Mononuclear cell (primary cell): ENCODE measurements around the gene RASA2. TPM values are rescaled to one million over a fixed set of nuclear protein-coding genes. Genes with fewer than 3 reads are reported as not detected.

Experiments
- H3K27me3 ChIP-seq: 2 replicates; pipeline ENCODE4 v1.6.0; 2011; ENCODE audit warnings: low read length, control low read depth; ENCODE audit not compliant: insufficient read depth
- H3K4me1 ChIP-seq: 2 replicates; pipeline ENCODE4 v1.5.1; 2011; ENCODE audit warnings: mild to moderate bottlenecking, low read length, control low read depth; ENCODE audit not compliant: insufficient read depth
- H3K4me3 ChIP-seq: 2 replicates; pipeline ENCODE4 v1.5.1; 2011; ENCODE audit warnings: mild to moderate bottlenecking, low read length, moderate library complexity
- H3K9me3 ChIP-seq: 2 replicates; pipeline ENCODE4 v1.5.1; 2011; ENCODE audit warnings: low read depth, mild to moderate bottlenecking, control low read depth, low read length
- total RNA-seq: library from RNA; depleted of rRNA; stranded (reverse); fragments of >200 nt; gene quantifications from one replicate; pipeline ENCODE4 v1.2.3, GENCODE V29; 2012

Gene RASA2
- total RNA-seq, 1 donor, result 110 TPM

DNA sequence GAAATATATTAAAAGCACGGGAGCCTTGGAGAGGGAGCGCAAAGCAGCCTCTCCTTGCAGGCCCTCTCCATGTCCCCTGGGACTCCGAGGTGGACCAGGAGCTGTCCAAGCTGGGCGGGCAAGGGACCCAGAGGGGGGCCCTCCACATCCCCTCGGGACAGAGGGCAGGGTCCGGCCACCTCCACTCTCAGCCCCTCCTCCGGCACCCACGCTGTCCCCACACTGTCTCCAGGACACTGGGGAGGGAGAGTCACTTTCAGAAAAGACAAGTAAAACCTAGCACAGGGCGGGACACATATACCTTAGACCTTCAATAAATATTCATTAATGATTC is 173.8 kb downstream of the RASA2 start:
- H3K9me3 ChIP-seq, result no peaks in the 10 kb centered on the region
- H3K4me3 ChIP-seq, result no peak overlapping the region
- H3K27me3 ChIP-seq, result peaks cover 29% of the 10 kb centered on the region
- peaks cover 25% of the 10 kb centered on the region for H3K4me1 ChIP-seq

DNA sequence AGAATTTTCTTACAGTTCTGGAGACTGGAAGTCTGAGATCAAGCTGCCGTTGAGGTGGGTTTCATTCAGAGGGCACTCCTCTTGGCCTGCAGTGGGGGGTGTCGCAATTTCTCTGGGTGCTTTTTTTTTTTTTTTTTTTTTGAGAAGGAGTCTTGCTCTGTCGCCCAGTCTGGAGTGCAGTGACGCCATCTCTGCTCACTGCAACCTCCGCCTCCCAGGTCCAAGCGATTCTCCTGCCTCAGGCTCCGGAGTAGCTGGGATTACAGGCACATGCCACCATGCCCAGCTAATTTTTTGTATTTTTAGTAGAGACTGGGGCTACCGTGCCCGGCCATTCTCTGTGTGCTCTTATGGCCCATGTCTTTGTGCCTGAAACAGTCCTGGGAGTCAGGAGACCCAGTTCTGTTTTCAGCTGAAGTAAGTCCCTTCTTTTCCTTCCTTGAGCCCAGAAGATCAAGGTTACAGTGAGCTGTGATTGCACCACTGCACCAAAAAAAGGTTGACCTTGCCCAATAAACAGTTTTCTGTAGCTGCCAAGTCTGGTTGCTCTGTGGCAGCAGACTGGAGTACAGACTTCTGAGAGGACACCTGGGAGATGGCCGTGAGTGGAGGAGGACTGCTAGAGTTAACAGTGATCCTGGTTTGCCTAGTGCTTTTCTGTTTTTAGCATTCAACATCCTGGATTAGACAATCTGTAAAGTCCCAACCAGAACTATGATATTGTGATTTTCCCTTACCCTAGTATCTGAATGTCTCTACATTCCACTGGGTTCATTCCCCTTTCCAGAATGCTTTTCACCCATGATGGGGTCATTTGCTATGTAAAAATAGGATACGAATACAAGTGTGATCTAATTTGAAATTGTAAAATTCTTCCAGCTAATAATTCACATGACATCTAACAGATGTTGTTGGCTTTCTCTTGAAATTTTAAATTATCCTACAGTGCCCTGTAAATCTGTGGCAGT is 174.7 kb downstream of the RASA2 start:
- Histone ChIP-seq H3K9me3 (no peaks in the 10 kb centered on the region), H3K4me3 (no peak overlapping the region), H3K27me3 (peaks cover 29% of the 10 kb centered on the region), H3K4me1 (peaks cover 25% of the 10 kb centered on the region)

DNA sequence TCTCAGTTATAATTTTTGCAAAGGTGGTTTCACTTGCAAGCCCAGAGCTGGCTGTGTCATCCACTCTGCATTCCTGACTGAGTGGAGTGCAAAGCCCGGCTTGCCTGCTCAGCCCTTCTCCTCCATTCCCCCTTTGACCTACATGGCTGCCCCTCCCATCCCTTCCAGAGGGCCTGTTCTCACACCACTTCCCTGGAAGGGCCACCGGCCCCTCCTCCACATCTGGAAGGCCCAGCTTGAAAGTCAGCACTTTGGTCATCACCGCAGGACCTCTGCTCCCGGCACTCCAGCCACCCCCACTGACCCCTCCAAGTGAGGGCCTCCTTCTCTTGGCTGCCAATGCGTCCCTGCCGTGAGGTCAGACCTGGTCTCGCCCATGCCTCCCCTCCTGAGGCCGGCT is 177.2 kb downstream of the RASA2 start:
- H3K4me1 ChIP-seq, result peaks cover 20% of the 10 kb centered on the region
- no peak overlapping the region for H3K4me3 ChIP-seq
- peaks cover 2% of the 10 kb centered on the region for H3K9me3 ChIP-seq
- peaks cover 17% of the 10 kb centered on the region for H3K27me3 ChIP-seq

Other genes with a start within 250 kb of the RASA2 start
- gene ZBTB38, start 118.5 kb upstream of the RASA2 start, total RNA-seq, result 74.2 TPM